Testis (tissue), 3 donors: ENCODE measurements around the gene TERB2. TPM values are rescaled to one million over a fixed set of nuclear protein-coding genes. Genes with fewer than 3 reads are reported as not detected.
"Not testable (repeated sequence)": the region's sequence is repeated elsewhere in the genome, so short reads cannot be mapped to it uniquely, and the experiment has no call there.

Experiments used
- DNase-seq: peaks from one replicate; pipeline ENCODE4 v3.0.0-alpha.2; 2019
- H3K27ac ChIP-seq, 2 donors: fragments of 200-600 bp; sonication (generic); one replicate each; pipeline ENCODE4 v1.5.1; 2019
- H3K27me3 ChIP-seq: fragments of 200-600 bp; sonication (generic); one replicate; pipeline ENCODE4 v1.5.1; 2019
- H3K36me3 ChIP-seq: fragments of 200-600 bp; sonication (generic); one replicate; pipeline ENCODE4 v1.5.1; 2017; ENCODE audit warnings: low read depth; ENCODE audit errors: missing control alignments
- H3K4me1 ChIP-seq: fragments of 200-600 bp; sonication (generic); one replicate; pipeline ENCODE4 v1.5.1; 2019
- H3K4me3 ChIP-seq, 2 donors: fragments of 200-600 bp; sonication (generic); one replicate each; pipeline ENCODE4 v1.5.1; 2017 to 2019
- H3K9me3 ChIP-seq: fragments of 200-600 bp; sonication (generic); one replicate; pipeline ENCODE4 v1.5.1; 2017
- CTCF ChIP-seq, 3 experiments: fragments of 450-650 bp in 2 of 3; fragments of 200-600 bp in 1 of 3; sonication (generic) in 1 of 3; IDR thresholded peaks; one replicate each; pipeline ENCODE4 v1.5.1; 2016 to 2019; ENCODE audit warnings: antibody characterized with exemption in 3 of 3, mild to moderate bottlenecking in 2 of 3, moderate library complexity in 1 of 3
- POLR2A ChIP-seq: fragments of 450-650 bp; IDR thresholded peaks from one replicate; pipeline ENCODE4 v1.6.1; 2017; ENCODE audit warnings: antibody characterized with exemption, mild to moderate bottlenecking, moderate library complexity
- WGBS, 2 donors: methylation state at CpG; one replicate each; pipeline ENCODE4 v1.1.5; 2018; 5-methylcytosine and 5-hydroxymethylcytosine counted together
- intact Hi-C: fragments of 100-400 bp; cut with DNase I; formaldehyde crosslinking; loops from one replicate; pipeline ENCODE4 v1.15.1; 2023; ENCODE audit warnings: low total_unique reads
- polyA plus RNA-seq: library from polyadenylated mRNA; stranded (reverse); fragments of 350-450 nt; fragmentation: Illumina TruSeq; extraction: RNeasy Lipid Tissue Mini Kit (QIAGEN cat#74804); gene quantifications from one replicate; pipeline ENCODE4 v1.2.3, GENCODE V29; 2014; ENCODE audit warnings: low read depth, low replicate concordance; ENCODE audit not compliant: insufficient read depth
- total RNA-seq, 2 donors: library from RNA; depleted of rRNA; stranded (reverse); fragments of >200 nt; gene quantifications; one replicate each; pipeline ENCODE4 v1.2.3, GENCODE V29; 2016

The TERB2 gene
- total and polyA plus RNA-seq, 3 donors from 2014 or later: 10.3 to 50.1 (median 11.8) TPM

GRCh38 chr15:44984144-44984543, 27.7 kb downstream of the TERB2 start:
- H3K27me3 ChIP-seq, H3K27ac ChIP-seq, DNase-seq, H3K9me3 ChIP-seq, H3K36me3 ChIP-seq, H3K4me1 ChIP-seq, intact Hi-C loops, H3K4me3 ChIP-seq: not testable (repeated sequence)
- WGBS, 2 donors: 76 to 79% methylated on average over 1 of the region's 1 CpG

GRCh38 chr15:44986346-44987055, 30.0 kb downstream of the TERB2 start:
- H3K9me3 ChIP-seq, H3K36me3 ChIP-seq, intact Hi-C loops, H3K4me3 ChIP-seq, DNase-seq, H3K4me1 ChIP-seq, H3K27me3 ChIP-seq, H3K27ac ChIP-seq: not testable (repeated sequence)
- 77 to 87% methylated on average over 3 to 4 of the region's 4 CpGs for WGBS, 2 donors

- H3K4me3 ChIP-seq, H3K27ac ChIP-seq, H3K9me3 ChIP-seq, H3K36me3 ChIP-seq, intact Hi-C loops, H3K4me1 ChIP-seq, H3K27me3 ChIP-seq, DNase-seq: not testable (repeated sequence)
- WGBS, 2 donors: 100% methylated on average over 1 of the region's 1 CpG; no CpG with 5 or more reads in 1 of the 2 donors
These were observed 31.2 kb downstream of the TERB2 start for GRCh38 chr15:44987711-44988110.

- H3K27ac ChIP-seq, H3K4me1 ChIP-seq, H3K9me3 ChIP-seq, DNase-seq, H3K27me3 ChIP-seq, H3K36me3 ChIP-seq, intact Hi-C loops, H3K4me3 ChIP-seq: not testable (repeated sequence)
- WGBS, 2 donors: 85 to 86% methylated on average over 2 to 3 of the region's 3 CpGs
These were observed 31.8 kb downstream of the TERB2 start for GRCh38 chr15:44988184-44988869.

- H3K27ac ChIP-seq, H3K9me3 ChIP-seq, H3K4me3 ChIP-seq, intact Hi-C loops, H3K4me1 ChIP-seq, H3K36me3 ChIP-seq, H3K27me3 ChIP-seq, DNase-seq: not testable (repeated sequence)
- WGBS, 2 donors: 87 to 97% methylated on average over 5 of the region's 5 CpGs
These were observed 32.4 kb downstream of the TERB2 start for GRCh38 chr15:44988870-44989219.

GRCh38 chr15:44997632-44998031, 41.1 kb downstream of the TERB2 start:
- H3K36me3 ChIP-seq, H3K27ac ChIP-seq, H3K9me3 ChIP-seq, H3K27me3 ChIP-seq, H3K4me1 ChIP-seq, H3K4me3 ChIP-seq, DNase-seq, intact Hi-C loops: not testable (repeated sequence)
- WGBS, 2 donors: 74 to 77% methylated on average over 3 of the region's 3 CpGs

- 81 to 88% methylated on average over 2 of the region's 2 CpGs for WGBS, 2 donors
- intact Hi-C loops: no loop called here
- TF ChIP-seq CTCF (IDR thresholded peaks at IDR 0.05) (no peak), POLR2A (no peak)
- H3K27ac ChIP-seq: no peak overlapping the region
- no peaks in the 10 kb centered on the region for H3K27me3 ChIP-seq
- H3K36me3 ChIP-seq: no peaks in the 10 kb centered on the region
- DNase-seq: no peak
- H3K4me1 ChIP-seq: no peaks in the 10 kb centered on the region
- H3K4me3 ChIP-seq: no peak overlapping the region
- H3K9me3 ChIP-seq: no peaks in the 10 kb centered on the region
These were observed 42.6 kb downstream of the TERB2 start for GRCh38 chr15:44999105-44999504.

- H3K27me3 ChIP-seq, H3K36me3 ChIP-seq, H3K9me3 ChIP-seq, H3K4me1 ChIP-seq, intact Hi-C loops, H3K4me3 ChIP-seq, DNase-seq, H3K27ac ChIP-seq: not testable (repeated sequence)
- 65 to 67% methylated on average over 1 of the region's 1 CpG for WGBS, 2 donors
These were observed 44.7 kb downstream of the TERB2 start for GRCh38 chr15:45001180-45001579.

- H3K36me3 ChIP-seq, intact Hi-C loops, DNase-seq, H3K4me1 ChIP-seq, H3K4me3 ChIP-seq, H3K27me3 ChIP-seq, H3K27ac ChIP-seq, H3K9me3 ChIP-seq: not testable (repeated sequence)
- WGBS, 2 donors: 81 to 88% methylated on average over 2 of the region's 2 CpGs
These were observed 47.4 kb downstream of the TERB2 start for GRCh38 chr15:45003731-45004410.

- H3K4me1 ChIP-seq, intact Hi-C loops, H3K27ac ChIP-seq, H3K4me3 ChIP-seq, H3K27me3 ChIP-seq, DNase-seq, H3K9me3 ChIP-seq, H3K36me3 ChIP-seq: not testable (repeated sequence)
- WGBS, 2 donors: 86 to 90% methylated on average over 4 to 5 of the region's 5 CpGs
These were observed 48.2 kb downstream of the TERB2 start for GRCh38 chr15:45004590-45005175.
